Measurements from ENCODE around the gene HOXB4.

Gene HOXB4

DNA sequence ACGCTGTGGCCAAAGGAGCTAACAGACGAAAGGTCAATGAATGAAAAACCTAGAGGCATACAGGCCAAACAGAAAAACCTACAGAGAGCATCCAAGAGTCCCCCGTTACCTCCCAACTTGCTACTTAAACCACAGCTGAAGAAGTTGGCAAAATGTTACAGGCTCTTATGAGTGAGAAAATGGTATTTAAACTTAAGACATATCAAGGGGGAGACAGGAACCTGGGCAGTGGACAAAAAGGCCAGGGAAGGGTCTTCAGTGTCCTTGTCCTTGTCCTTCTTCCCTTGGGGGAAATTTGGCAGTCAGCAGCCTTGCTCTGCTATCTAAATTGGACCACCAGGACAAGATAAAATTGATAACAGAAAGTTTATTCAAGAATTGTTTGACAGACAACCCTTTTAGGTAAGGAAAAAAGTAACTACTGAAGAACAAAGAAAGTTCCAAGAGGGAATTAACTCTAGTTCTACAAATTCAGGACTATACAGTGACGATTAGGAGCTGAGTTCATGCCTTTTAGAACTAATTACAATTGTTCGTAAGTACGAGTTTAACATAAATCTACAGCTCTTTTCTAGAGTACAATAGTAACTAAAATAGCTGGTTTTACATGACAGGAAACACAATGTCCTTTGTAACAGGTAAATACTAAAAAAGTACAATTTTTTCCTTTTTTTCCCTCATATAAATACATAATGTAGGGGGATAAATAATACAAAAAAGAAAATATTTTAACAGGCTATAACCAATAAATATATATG is 29.4 kb downstream of the HOXB4 start:
- TF ChIP-seq, protein P1, sequence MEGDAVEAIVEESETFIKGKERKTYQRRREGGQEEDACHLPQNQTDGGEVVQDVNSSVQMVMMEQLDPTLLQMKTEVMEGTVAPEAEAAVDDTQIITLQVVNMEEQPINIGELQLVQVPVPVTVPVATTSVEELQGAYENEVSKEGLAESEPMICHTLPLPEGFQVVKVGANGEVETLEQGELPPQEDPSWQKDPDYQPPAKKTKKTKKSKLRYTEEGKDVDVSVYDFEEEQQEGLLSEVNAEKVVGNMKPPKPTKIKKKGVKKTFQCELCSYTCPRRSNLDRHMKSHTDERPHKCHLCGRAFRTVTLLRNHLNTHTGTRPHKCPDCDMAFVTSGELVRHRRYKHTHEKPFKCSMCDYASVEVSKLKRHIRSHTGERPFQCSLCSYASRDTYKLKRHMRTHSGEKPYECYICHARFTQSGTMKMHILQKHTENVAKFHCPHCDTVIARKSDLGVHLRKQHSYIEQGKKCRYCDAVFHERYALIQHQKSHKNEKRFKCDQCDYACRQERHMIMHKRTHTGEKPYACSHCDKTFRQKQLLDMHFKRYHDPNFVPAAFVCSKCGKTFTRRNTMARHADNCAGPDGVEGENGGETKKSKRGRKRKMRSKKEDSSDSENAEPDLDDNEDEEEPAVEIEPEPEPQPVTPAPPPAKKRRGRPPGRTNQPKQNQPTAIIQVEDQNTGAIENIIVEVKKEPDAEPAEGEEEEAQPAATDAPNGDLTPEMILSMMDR (IDR thresholded peaks at IDR 0.05; ENCODE audit: low read depth, low read length): no peak
- DNase-seq (ENCODE audit: extremely low read depth, low read depth): no peak

- DNase-seq (ENCODE audit: extremely low read depth, low read depth): no peak
- TF ChIP-seq, protein P1 (IDR thresholded peaks at IDR 0.05; ENCODE audit: low read depth, low read length): no peak
Measured at GRCh38 chr17:48547808-48548522, 30.2 kb downstream of the HOXB4 start.

- TF ChIP-seq, protein P1 (IDR thresholded peaks at IDR 0.05; ENCODE audit: low read depth, low read length): no peak
Measured at GRCh38 chr17:48546924-48547807, 31.0 kb downstream of the HOXB4 start.

DNA sequence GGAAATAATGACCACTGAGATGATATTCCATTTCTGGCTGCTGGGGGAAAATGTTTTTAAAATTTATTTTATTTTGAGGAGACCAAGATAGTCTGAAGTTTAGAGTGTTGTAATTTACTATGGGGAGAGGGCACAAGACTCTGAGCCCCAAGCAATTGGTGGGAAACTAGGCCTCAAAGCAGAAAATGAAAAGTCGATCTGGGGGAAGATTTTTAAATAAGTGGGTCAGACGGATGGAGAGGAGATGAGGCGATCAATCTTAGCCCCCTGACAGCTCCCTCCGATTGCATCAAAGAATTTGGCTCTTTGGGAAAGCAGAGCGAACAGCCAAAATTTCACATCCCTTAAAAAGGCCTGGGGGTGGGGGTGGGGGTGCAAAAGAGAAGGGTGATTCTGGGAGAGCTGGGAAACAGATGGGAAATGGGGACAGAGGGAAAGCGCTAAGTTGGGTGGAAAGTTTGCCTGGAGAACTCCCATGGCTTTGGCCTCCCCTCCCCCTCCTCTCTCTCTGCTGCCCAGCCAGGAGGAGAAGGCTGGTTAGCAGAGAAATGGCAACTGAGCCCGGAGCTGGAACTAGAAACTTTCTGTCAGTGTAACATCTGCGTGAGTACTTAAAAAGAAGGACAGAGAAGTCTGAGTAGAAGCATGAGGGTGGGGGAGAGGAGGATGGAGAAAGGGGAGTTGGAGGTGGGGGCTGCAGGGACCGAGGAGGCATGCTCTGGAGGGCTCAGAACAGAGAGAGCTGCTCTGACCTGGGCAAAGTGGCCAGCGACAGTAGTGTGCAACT is 31.8 kb downstream of the HOXB4 start:
- no peak for DNase-seq (ENCODE audit: extremely low read depth, low read depth)
- TF ChIP-seq, protein P1 (IDR thresholded peaks at IDR 0.05; ENCODE audit: low read depth, low read length): no peak

More at GRCh38 chr17:48546924-48547807, 31.0 kb downstream of the HOXB4 start:
- no peak for DNase-seq (ENCODE audit: extremely low read depth, low read depth)

- TF ChIP-seq, protein P1 (IDR thresholded peaks at IDR 0.05; ENCODE audit: low read depth, low read length): no peak
Measured at GRCh38 chr17:48545539-48545938, 32.6 kb downstream of the HOXB4 start.

DNA sequence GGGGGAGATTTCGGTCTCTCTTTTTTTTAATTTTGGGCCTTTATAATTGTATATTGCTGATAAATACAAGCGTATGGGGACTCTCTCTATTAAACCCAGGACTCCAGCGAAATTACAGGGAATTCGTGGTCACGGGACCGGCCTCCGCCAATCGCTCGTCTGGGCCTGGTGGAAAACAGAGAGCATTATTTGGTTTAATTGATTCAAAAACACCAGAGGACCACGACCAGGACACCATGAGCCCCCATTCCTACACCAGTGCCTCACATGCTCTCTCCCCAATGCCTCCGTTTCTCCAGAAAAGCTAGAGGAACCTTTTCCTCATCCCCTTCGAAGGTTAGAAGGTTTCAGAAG is 33.2 kb downstream of the HOXB4 start, which contains the start of gene HOXB2:
Gene HOXB2 (minus strand): TSS at position 88 of the 354 bp plus-strand sequence. CDS start 198 bp downstream, outside the sequence.
- no peak for DNase-seq (ENCODE audit: extremely low read depth, low read depth)
- TF ChIP-seq, protein P1 (IDR thresholded peaks at IDR 0.05; ENCODE audit: low read depth, low read length): no peak

More at GRCh38 chr17:48545539-48545938, 32.6 kb downstream of the HOXB4 start:
- DNase-seq (ENCODE audit: extremely low read depth, low read depth): no peak
